ENCODE data around the gene APOA4. TPM values are rescaled to one million over a fixed set of nuclear protein-coding genes. Genes with fewer than 3 reads are reported as not detected.
A peak's percentile ranks its signal among the peaks of the same experiment; 100 is the strongest.
"Not testable (repeated sequence)": the region's sequence is repeated elsewhere in the genome, so short reads cannot be mapped to it uniquely, and the experiment has no call there.

Gene APOA4
- total RNA-seq, 1 experiment from 2014 or later = not detected

DNA sequence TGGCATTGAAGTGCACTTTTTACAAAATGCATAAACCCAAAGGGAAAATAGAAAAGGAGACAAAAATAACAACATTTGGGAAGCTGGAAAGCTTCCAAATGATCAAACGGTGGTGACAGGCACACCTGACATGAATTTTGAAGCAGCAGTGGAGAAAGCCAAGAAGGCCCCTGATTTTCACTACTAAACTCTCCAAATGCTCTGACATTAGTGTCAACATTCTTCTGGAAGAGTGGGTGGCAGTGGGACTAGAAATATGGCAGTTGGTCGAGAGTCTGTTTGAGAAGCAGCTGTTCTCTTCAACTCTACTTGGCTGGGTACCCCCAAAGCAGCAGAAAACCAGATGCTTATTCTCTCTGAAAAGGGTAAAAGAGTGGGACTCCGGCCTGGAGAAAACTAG lies 19.1 kb downstream of the APOA4 start:
- DNase-seq (ENCODE audit: low spot score) = no peak

DNA sequence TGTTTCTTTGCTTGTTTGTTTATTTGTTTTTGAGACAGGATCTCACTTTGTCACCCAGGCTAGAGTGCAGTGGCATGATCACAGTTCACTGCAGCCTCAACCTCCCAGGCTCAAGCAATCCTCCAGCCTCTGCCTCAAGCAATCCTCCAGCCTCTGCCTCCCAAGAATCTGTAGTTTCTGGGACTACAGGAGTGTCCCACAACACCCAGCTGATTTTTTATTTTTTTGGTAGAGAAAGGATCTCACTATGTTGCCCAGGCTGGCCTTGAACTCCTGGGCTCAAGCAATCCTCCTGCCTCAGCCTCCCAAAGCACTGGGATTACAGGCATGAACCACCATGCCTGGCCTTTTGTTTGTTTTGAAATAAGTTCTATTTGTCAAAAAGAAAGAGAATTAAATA lies 21.4 kb downstream of the APOA4 start:
- not testable (repeated sequence) for DNase-seq (ENCODE audit: low spot score)

GRCh38 chr11:116800610-116801009 lies 22.5 kb downstream of the APOA4 start:
- DNase-seq (ENCODE audit: low spot score) = no peak

DNA sequence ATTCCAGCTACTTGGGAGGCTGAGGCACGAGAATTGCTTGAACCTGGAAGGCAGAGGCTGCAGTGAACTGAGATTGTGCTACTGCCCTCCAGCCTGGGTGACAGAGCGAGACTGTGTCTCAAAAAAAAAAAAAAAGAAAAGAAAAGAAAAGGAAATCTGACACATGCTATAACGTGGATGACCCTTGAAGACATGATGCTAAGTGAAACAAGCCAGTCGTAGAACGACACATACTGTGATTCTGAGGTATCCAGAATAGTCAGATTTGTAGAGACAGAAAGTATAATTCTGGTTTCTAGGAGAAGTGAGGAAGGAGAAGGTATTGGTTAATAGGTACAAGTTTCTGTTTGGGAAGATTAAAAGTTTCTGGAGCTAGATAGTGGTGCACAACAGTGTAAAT lies 24.7 kb downstream of the APOA4 start:
- DNase-seq (ENCODE audit: low spot score) = no peak

DNA sequence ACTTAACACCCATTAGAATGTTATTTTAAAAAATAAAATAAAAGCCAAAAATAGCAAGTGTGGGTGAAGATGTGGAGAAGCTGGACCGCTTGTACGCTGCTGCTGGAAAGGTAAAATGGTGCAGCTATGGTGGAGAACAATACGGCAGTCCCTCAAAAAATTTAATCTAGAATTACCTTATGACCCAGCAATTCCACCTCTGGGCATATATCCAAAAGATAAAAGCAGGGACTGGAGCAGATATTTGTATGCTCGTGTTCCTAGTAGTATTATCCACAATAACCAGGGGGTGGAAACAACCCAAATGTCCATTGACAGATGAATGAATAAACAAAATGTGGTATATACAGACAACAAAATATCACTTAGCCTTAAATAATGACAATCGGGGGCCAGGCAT lies 25.3 kb downstream of the APOA4 start:
- no peak for DNase-seq (ENCODE audit: low spot score)

DNA sequence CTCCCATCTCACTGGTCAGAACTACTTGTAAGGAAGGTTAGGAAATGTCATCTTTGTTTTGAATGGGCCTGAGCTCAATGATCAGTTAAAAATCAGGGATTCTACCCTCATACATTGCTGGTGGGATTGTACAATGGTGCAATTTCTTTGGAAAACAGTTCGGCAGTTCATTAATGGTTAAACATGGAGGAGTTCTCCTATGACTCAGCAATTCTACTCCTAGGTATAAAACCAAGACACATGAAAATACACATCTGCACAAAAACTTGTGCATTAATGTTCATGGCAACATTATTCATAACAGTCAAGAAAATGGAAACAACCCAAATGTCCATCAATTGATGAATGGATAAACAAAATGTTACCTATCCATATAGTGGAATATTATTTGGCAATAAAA lies 26.6 kb downstream of the APOA4 start:
- no peak for DNase-seq (ENCODE audit: low spot score)

DNA sequence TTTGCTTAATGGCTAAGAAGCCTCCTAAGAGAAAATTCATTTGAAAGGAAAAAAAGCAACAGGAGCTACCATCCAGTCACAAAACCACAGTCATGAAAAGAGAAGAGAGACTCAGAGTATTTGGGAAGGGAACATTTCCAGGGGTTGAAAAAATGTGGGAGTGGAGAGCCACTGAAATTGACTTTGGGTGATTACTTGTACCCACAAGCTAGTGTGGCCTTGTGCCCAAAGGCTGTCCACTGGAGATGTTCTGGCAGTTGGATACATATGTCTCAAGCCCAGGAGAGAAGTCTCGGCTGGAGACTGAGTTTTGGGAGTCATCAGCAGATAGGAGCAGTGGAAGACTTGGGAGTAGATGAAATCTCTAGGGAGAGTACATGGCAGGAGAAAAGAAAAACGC lies 28.3 kb downstream of the APOA4 start:
- no peak for DNase-seq (ENCODE audit: low spot score)

DNA sequence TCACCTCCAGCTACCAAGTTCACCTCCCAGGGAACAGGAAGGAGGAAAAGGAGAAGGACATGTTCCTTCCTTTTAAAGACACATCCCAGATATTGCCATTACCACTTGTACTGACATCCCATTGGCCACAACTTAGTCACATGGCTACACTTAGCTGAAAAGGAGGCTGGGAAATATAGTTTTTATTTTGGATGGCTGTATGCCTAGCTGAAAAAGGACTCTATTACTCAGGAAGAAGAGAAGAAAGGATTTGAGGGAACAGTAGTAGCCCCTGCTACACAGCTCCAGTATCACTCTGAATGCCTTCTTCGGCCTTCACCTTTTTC lies 29.4 kb downstream of the APOA4 start:
- peak; percentile 50 for DNase-seq (ENCODE audit: low spot score)

- DNase-seq (ENCODE audit: low spot score) = no peak
Measured at GRCh38 chr11:116792869-116793771, 30.0 kb downstream of the APOA4 start.

- no peak for DNase-seq (ENCODE audit: low spot score)
Measured at GRCh38 chr11:116792144-116792868, 30.8 kb downstream of the APOA4 start.

- no peak for DNase-seq (ENCODE audit: low spot score)
Measured at GRCh38 chr11:116791813-116792143, 31.3 kb downstream of the APOA4 start, which contains the start of gene APOA5. Gene APOA5, minus strand, starts transcription at chr11:116791879. Its CDS starts 19 bp downstream, at chr11:116791860.

GRCh38 chr11:116791002-116791812 lies 31.9 kb downstream of the APOA4 start:
- peak; percentile 81 for DNase-seq (ENCODE audit: low spot score)

DNA sequence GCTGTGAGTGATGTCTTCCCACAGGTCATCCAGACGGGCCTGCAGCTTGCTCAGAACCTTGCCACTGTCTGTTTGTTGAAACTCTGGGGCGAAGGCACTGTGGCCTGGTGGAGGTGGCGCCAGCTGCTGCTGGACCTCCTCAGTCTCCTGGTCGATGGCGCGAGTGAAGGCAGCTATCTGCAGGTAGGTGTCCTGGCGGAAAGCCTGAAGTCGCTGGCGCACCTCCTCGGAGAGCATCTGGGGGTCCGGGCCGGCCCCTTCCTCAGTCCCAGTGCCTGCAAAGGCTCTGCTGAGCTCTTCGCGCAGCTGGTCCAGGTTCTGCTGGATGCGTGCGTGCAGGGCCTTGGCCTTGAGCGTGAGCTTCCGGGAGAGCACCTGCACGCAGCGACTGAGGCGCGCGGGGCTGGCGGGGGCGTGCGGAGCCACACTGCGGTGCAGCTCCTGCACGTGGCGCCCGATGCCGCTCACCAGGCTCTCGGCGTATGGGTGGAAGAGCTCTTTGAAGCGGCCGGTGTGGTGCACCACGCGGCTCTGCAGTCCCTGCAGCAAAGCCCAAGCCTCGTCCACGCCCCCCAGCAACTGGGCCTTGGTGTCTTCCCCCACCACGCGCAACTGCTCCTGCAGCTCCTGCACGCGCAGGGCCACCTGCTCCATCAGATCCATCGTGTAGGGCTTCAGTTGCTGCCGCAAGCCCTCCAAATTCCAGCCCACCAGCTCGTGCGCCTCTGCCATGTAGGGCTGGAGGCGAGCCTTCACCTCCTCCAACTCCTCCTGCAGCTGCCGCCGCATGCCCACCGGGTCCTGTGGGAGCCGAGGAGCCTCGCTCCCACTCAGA lies 32.7 kb downstream of the APOA4 start:
- DNase-seq (ENCODE audit: low spot score) = no peak

DNA sequence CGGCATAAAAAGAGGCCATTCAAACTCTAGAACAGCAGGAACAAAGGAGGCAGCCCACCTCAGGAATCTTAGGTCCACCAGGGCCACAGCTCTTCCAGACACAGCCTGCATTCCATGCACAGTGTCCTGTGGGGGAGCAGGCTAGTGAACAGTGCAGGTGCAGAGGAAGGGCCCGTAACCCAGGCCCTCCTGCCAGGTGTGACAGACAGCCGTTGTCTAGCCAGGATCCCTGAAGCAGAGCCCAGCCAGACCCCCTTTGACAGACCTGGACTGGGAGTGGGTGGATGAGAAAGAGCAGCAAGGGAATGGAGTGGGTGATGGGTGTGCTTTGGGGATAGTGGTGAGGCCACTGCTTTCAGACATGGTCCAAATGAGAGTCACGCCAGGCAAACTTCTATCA lies 34.1 kb downstream of the APOA4 start:
- DNase-seq (ENCODE audit: low spot score) = no peak

DNA sequence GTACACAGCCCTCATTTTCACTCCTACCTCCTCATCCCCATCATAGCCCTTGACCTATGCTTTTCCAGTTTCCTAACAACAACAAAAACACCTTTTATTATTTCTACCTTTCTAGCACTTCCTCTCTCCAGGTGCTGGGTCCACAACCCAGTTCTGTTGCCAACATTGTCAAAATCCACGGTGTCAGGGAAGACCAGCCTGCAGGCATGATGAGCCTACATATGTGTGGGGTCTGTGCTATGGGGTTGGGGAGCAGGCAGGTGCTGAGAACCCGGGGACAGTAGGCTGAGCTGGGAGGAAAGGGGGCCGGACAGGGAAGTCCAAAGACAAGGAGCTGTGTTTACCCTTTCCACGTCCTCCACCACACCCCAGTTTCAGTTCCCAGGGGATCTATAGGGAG lies 34.6 kb downstream of the APOA4 start:
- no peak for DNase-seq (ENCODE audit: low spot score)

- DNase-seq (ENCODE audit: low spot score) = peak; percentile 82
Measured at GRCh38 chr11:116787786-116788486, 35.2 kb downstream of the APOA4 start, which contains the start of gene ZPR1. Gene ZPR1, minus strand, starts transcription at chr11:116788023. Its CDS starts 33 bp downstream, at chr11:116787990.

- peak; percentile 22 for DNase-seq (ENCODE audit: low spot score)
Measured at GRCh38 chr11:116787436-116787785, 35.7 kb downstream of the APOA4 start.

- no peak for DNase-seq (ENCODE audit: low spot score)
Measured at GRCh38 chr11:116786966-116787365, 36.1 kb downstream of the APOA4 start.

DNA sequence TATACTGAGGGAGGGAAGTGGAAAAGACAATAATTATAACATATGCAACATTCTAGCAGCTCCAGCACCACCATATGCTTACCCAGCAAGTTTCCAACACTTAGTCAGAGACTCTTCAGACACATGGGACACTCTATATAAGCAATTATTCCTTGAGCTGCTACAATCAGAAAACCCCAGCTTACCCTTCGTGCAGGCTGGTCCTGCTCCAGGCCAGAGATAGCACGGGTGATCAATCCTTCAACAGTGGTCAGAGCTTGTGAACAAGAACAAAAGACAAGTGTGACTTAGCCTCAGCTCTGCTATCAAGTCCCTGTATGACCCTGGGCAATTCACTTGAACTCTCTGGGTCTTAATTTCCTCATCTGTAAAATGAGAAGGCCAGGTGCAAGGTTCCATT lies 36.8 kb downstream of the APOA4 start:
- no peak for DNase-seq (ENCODE audit: low spot score)

DNA sequence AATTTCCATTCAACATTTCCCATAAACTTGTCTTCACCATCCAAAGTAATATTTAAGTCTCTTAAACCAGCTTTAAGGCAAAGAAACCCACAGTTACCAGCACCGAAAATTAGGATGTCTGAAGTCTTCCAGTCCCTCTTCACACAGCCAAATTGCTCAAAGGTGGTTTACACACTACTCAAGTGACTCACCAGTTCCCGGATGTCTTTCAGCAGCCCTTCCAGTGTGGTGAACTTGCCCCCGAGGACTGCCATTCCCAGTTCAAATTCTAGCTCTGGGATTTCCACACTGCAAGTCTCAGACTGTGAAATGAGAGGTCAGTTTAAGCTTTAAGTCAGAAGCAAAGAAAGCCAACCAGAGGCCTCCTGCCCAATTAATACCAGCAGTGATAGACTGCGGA lies 40.4 kb downstream of the APOA4 start:
- DNase-seq (ENCODE audit: low spot score) = no peak

GRCh38 chr11:116778556-116778955 lies 44.5 kb downstream of the APOA4 start:
- no peak for DNase-seq (ENCODE audit: low spot score)

Measured in HT-29 (cell line).